PC-9 (cell line): Measurements from ENCODE around the gene CDK6.

Experiments used
- EZH2 ChIP-seq: fragments of 200-600 bp; sonication (generic); IDR thresholded peaks from 2 replicates; pipeline ENCODE4 v1.8.0; 2017; ENCODE audit warnings: antibody characterized with exemption, low read depth
- TF ChIP-seq, protein P1 (sequence below): fragments of 200-600 bp; sonication (generic); conservative IDR thresholded peaks from 2 replicates; pipeline ENCODE4 v1.6.1; 2017; ENCODE audit warnings: mixed run types, antibody characterized with exemption, mild to moderate bottlenecking, moderate library complexity

GRCh38 chr7:92845736-92846135 lies 9.4 kb upstream of the CDK6 start:
- TF ChIP-seq, protein P1, sequence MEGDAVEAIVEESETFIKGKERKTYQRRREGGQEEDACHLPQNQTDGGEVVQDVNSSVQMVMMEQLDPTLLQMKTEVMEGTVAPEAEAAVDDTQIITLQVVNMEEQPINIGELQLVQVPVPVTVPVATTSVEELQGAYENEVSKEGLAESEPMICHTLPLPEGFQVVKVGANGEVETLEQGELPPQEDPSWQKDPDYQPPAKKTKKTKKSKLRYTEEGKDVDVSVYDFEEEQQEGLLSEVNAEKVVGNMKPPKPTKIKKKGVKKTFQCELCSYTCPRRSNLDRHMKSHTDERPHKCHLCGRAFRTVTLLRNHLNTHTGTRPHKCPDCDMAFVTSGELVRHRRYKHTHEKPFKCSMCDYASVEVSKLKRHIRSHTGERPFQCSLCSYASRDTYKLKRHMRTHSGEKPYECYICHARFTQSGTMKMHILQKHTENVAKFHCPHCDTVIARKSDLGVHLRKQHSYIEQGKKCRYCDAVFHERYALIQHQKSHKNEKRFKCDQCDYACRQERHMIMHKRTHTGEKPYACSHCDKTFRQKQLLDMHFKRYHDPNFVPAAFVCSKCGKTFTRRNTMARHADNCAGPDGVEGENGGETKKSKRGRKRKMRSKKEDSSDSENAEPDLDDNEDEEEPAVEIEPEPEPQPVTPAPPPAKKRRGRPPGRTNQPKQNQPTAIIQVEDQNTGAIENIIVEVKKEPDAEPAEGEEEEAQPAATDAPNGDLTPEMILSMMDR, result no peak
- no peak for TF ChIP-seq EZH2
